Right atrium auricular region (tissue), 2 donors: ENCODE measurements around the gene UBXN11. TPM values are rescaled to one million over a fixed set of nuclear protein-coding genes. Genes with fewer than 3 reads are reported as not detected.

Experiments used
- DNase-seq: peaks from one replicate; pipeline ENCODE4 v3.0.0-alpha.2; 2019; ENCODE audit warnings: low spot score
- H3K27ac ChIP-seq, 2 donors: fragments of 200-600 bp; sonication (generic); 1 replicate in 1 of 2; 2 replicates in 1 of 2; pipeline ENCODE4 v1.5.1; 2016 to 2019
- H3K27me3 ChIP-seq, 2 donors: fragments of 200-600 bp; sonication (generic); one replicate each; pipeline versions ENCODE4 v1.5.1 to v1.6.0; 2017 to 2019
- H3K36me3 ChIP-seq: fragments of 200-600 bp; sonication (generic); one replicate; pipeline ENCODE4 v1.5.1; 2016
- H3K4me1 ChIP-seq, 2 donors: fragments of 200-600 bp; sonication (generic); one replicate each; pipeline versions ENCODE4 v1.5.1 to v1.6.0; 2017 to 2019
- H3K4me3 ChIP-seq, 2 donors: fragments of 200-600 bp; sonication (generic); 1 replicate in 1 of 2; 2 replicates in 1 of 2; pipeline ENCODE4 v1.5.1; 2017 to 2019; ENCODE audit warnings: mild to moderate bottlenecking in 1 of 2, moderate library complexity in 1 of 2
- H3K9me3 ChIP-seq, 2 donors: fragments of 200-600 bp; sonication (generic); one replicate each; pipeline ENCODE4 v1.5.1; 2019
- total RNA-seq, 2 donors: library from RNA; depleted of rRNA; stranded (reverse); fragments of >200 nt; gene quantifications; one replicate each; pipeline ENCODE4 v1.1.0, GENCODE V29; 2016
- TF ChIP-seq, protein P1 (sequence below), 2 donors: fragments of 200-600 bp; sonication (generic); IDR thresholded peaks; one replicate each; pipeline ENCODE4 v1.5.1; 2019; ENCODE audit warnings: antibody characterized with exemption in 2 of 2

UBXN11 gene
- total RNA-seq, 2 donors from 2014 or later, result 4.5 to 7.4 TPM

DNA sequence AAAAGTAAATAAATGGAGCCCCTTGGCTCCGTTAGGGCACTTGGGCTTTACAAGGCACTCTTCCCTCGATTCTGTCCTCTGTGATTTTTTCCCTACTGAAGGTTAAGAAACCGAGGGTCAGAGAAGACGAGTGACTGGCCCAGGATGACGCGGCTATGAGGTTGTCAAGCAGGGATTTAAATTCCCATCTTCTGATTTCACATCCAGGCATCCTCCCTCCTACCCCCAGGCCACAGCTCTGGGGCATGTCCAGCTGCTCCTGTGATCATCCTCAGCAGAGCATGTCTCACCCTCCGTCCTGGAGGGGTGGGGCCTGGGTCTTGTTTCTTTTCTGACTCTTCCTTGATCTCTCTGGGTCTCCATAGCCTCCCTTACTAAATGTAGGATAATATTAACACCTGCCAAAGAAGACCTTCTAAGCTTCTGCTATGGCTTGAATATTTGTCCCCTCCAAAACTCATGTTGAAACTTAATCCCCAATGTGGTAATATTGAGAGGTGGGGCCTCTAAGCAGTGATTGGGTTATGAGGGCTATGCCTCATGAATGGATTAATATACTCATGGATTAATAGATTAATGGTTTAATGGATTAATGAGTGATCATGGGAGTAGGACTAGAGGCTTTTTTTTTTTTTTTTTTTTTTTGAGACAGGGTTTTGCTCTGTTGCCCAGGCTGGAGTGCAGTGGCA lies 42.9 kb upstream of the UBXN11 start:
- DNase-seq, result no peak
- Histone ChIP-seq H3K4me3 (no peak overlapping the region), H3K4me1 (no peaks in the 10 kb centered on the region), H3K36me3 (no peaks in the 10 kb centered on the region), H3K27me3 (no peaks in the 10 kb centered on the region), H3K9me3 (no peaks in the 10 kb centered on the region), H3K27ac (no peak overlapping the region)
- TF ChIP-seq, protein P1, sequence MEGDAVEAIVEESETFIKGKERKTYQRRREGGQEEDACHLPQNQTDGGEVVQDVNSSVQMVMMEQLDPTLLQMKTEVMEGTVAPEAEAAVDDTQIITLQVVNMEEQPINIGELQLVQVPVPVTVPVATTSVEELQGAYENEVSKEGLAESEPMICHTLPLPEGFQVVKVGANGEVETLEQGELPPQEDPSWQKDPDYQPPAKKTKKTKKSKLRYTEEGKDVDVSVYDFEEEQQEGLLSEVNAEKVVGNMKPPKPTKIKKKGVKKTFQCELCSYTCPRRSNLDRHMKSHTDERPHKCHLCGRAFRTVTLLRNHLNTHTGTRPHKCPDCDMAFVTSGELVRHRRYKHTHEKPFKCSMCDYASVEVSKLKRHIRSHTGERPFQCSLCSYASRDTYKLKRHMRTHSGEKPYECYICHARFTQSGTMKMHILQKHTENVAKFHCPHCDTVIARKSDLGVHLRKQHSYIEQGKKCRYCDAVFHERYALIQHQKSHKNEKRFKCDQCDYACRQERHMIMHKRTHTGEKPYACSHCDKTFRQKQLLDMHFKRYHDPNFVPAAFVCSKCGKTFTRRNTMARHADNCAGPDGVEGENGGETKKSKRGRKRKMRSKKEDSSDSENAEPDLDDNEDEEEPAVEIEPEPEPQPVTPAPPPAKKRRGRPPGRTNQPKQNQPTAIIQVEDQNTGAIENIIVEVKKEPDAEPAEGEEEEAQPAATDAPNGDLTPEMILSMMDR (IDR thresholded peaks at IDR 0.05), result no peak

DNA sequence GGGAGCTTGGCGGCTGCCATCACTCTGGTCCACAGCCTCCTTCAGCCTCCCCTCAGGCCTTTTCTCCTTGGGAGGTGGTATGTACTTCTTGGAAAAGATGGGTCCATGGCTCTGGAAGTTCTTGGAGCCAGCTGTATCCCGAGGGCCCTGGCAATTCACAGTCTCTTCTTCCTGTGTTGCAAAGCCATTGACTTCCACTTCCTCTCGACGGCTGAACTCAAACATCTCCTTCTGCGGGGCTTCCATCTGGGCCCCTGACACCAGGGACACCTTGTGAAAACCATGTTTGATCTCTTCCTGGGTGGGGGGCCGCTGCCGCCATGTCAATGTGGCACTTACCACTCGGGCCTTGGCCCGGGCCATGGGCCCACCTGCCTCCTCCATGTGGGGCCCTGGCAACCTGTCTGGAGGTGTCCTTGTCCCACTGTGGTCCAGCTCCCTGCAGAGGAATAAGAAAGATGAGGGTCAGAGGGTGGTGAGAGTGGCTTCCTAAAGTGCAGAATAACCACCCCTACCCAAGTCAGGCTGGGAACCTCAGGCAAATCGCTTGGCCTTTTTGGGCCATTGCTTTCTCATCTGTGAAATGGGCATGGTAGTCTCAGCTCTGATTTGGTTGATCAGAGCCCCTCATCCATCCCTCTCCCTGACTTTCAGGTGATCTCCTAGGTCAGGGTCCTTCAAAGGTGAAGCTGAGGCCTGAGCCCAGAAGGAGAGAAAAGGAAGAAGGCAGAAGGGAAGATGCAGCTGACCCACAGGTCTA lies 40.0 kb upstream of the UBXN11 start:
- H3K27me3 ChIP-seq, result no peaks in the 10 kb centered on the region
- no peak for DNase-seq
- H3K4me3 ChIP-seq, result no peak overlapping the region
- TF ChIP-seq, protein P1 (IDR thresholded peaks at IDR 0.05), result no peak
- no peak overlapping the region for H3K27ac ChIP-seq
- no peaks in the 10 kb centered on the region for H3K9me3 ChIP-seq
- no peaks in the 10 kb centered on the region for H3K36me3 ChIP-seq
- H3K4me1 ChIP-seq, result no peaks in the 10 kb centered on the region

DNA sequence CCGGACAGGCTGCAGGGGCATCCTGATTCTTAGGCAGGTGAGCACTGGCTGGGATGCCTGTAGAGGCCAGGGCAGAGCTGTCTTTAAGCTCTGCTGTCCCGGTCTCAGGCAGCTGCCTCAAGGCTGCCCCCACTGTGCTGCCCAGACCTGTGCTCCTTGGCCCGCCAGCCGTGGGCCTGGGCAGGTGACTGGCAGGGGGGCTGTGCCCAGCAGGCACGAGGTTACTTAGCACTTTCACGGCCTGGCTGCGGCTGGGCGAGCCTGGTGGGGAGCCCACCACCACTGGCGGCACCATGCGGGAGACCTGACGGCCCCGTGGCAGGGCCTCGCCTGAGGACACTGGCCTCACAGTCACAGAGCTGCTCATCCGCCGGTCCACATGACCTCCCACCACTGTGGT lies 39.3 kb upstream of the UBXN11 start:
- DNase-seq, result no peak
- Histone ChIP-seq H3K4me1 (no peaks in the 10 kb centered on the region), H3K4me3 (no peak overlapping the region), H3K36me3 (no peaks in the 10 kb centered on the region), H3K9me3 (no peaks in the 10 kb centered on the region), H3K27ac (no peak overlapping the region), H3K27me3 (no peaks in the 10 kb centered on the region)
- TF ChIP-seq, protein P1 (IDR thresholded peaks at IDR 0.05), result no peak

DNA sequence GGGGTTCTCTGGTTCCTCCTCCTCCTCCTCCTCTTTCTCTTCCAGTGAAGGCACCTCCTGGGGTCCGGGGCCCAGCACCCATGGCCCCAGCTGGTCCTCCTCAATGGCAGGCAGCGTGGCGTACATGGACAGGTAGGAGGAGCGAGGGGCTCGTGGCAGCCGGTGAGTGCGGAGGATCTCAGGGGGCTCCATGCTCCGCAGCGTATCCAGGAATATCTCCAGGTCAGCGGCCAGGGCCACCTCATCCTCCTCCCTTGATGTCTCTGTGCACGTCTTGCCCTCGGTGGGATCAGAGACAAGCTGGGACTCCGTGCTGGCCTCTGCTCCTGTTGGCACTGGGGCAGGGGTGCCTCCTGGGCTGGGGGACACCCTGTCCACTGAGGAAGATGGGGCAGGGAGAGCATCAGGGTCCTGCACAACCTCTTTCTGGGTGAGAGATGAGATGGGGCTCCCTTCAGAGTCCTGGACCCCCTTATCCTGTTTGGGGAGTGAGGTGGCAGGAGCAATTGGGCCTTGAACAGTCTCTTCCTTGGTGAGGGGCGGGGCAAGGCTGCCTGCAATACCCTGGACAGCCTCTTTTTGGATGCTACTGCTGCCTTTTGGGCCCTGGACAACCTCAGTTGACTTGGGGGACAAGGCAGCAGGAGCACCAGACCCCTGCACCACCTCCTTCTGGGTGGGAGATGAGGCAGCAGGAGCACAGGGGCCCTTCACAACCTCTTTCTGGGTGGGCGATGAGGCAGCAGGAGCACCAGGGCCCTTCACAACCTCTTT lies 37.9 kb upstream of the UBXN11 start:
- Histone ChIP-seq H3K27ac (no peak overlapping the region), H3K4me1 (no peaks in the 10 kb centered on the region), H3K27me3 (no peaks in the 10 kb centered on the region), H3K4me3 (no peak overlapping the region), H3K9me3 (no peaks in the 10 kb centered on the region), H3K36me3 (no peaks in the 10 kb centered on the region)
- DNase-seq, result no peak
- TF ChIP-seq, protein P1 (IDR thresholded peaks at IDR 0.05), result no peak

DNA sequence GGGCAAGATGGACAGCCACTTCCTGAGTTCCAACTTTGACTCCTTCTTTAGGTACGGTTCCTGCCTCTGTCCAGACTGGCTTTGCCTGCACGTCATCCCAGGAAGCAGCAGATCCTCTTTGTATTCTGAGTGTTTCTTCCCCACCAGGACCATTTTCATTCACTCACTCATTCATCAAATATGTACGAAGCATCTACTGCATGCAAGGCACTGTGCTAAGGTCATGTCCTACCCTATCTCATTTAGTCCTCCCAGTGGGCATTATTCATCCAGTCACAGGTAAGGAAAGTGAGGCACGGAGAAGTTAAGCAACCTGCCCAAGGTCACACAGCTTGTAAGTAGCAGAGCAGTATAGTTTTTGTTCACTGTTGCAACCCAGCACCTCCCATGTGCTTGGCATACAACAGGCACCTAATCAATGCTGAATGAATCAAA lies 33.6 kb upstream of the UBXN11 start:
- H3K27me3 ChIP-seq, result no peaks in the 10 kb centered on the region

More for the DNA sequence above, 33.6 kb upstream of the UBXN11 start:
- DNase-seq, result no peak
- TF ChIP-seq, protein P1 (IDR thresholded peaks at IDR 0.05), result no peak
- Histone ChIP-seq H3K27ac (no peak overlapping the region), H3K4me3 (no peak overlapping the region), H3K4me1 (peaks cover 0 to 16% of the 10 kb centered on the region in 2 donors), H3K9me3 (no peaks in the 10 kb centered on the region), H3K36me3 (no peaks in the 10 kb centered on the region)
